Epidermal melanocyte (primary cell): ENCODE measurements around the gene ZNF740.
"Not testable (repeated sequence)": the region's sequence is repeated elsewhere in the genome, so short reads cannot be mapped to it uniquely, and the experiment has no call there.

Experiments
- DNase-seq: peaks from one replicate; pipeline ENCODE4 v3.0.0; 2011; ENCODE audit warnings: low spot score; ENCODE audit not compliant: insufficient read length

The ZNF740 gene

GRCh38 chr12:53194973-53195372, 14.5 kb downstream of the ZNF740 start:
- no peak for DNase-seq

- no peak for DNase-seq
These were observed 15.2 kb downstream of the ZNF740 start for GRCh38 chr12:53195516-53196420.

- DNase-seq, result no peak
These were observed 16.0 kb downstream of the ZNF740 start for GRCh38 chr12:53196486-53196885.

- no peak for DNase-seq
These were observed 16.6 kb downstream of the ZNF740 start for GRCh38 chr12:53197011-53197640.

GRCh38 chr12:53198486-53199110, 18.1 kb downstream of the ZNF740 start:
- DNase-seq, result no peak

- DNase-seq, result no peak
These were observed 19.2 kb downstream of the ZNF740 start for GRCh38 chr12:53199700-53200099.

GRCh38 chr12:53200107-53200457, 19.6 kb downstream of the ZNF740 start:
- DNase-seq, result no peak

GRCh38 chr12:53200458-53201176, 20.1 kb downstream of the ZNF740 start:
- no peak for DNase-seq

GRCh38 chr12:53201177-53201541, 20.6 kb downstream of the ZNF740 start:
- no peak for DNase-seq

GRCh38 chr12:53201639-53202038, 21.1 kb downstream of the ZNF740 start:
- no peak for DNase-seq

- DNase-seq, result not testable (repeated sequence)
These were observed 21.8 kb downstream of the ZNF740 start for GRCh38 chr12:53202316-53202715.

- no peak for DNase-seq
These were observed 23.8 kb downstream of the ZNF740 start for GRCh38 chr12:53204351-53204750.

GRCh38 chr12:53205747-53206419, 25.4 kb downstream of the ZNF740 start:
- DNase-seq, result peak; percentile 68

- no peak for DNase-seq
These were observed 26.5 kb downstream of the ZNF740 start, which contains the start of gene ITGB7 for GRCh38 chr12:53207042-53207441. ITGB7 (minus strand) TSS chr12:53207251; CDS start chr12:53200443, 6,808 bp downstream.

GRCh38 chr12:53208435-53208834, 27.9 kb downstream of the ZNF740 start:
- DNase-seq, result no peak

- DNase-seq, result no peak
These were observed 28.4 kb downstream of the ZNF740 start for GRCh38 chr12:53208877-53209463.

- no peak for DNase-seq
These were observed 30.3 kb downstream of the ZNF740 start for GRCh38 chr12:53210843-53211242.

- no peak for DNase-seq
These were observed 31.2 kb downstream of the ZNF740 start for GRCh38 chr12:53211476-53212381.

GRCh38 chr12:53212931-53213330, 32.4 kb downstream of the ZNF740 start:
- no peak for DNase-seq

GRCh38 chr12:53213348-53213747, 32.8 kb downstream of the ZNF740 start:
- peak; percentile 89 for DNase-seq
